RCC 7860 (cell line): ENCODE measurements around the gene EPS8L3.
"Not testable (repeated sequence)": the region's sequence is repeated elsewhere in the genome, so short reads cannot be mapped to it uniquely, and the experiment has no call there.

Source experiments
- DNase-seq: peaks from one replicate; pipeline ENCODE4 v3.0.0-alpha.2; 2015; ENCODE audit warnings: low spot score
- FAIRE-seq: peaks from 2 replicates; lab custom pipeline; 2012; peaks lifted over from hg19 to GRCh38; lab: Jason Lieb, UNC

EPS8L3 gene

GRCh38 chr1:109748311-109748710 is 15.4 kb downstream of the EPS8L3 start:
- FAIRE-seq, DNase-seq: not testable (repeated sequence)

GRCh38 chr1:109740615-109741373 is 22.9 kb downstream of the EPS8L3 start, which contains the start of gene GSTM3:
TSS of gene GSTM3 (minus strand) at chr1:109741038. CDS start at chr1:109740287, 751 bp downstream.
- DNase-seq (no peak), FAIRE-seq (no peak)

- DNase-seq, result peak; percentile 23
Observed at GRCh38 chr1:109739738-109740614, 23.7 kb downstream of the EPS8L3 start.

GRCh38 chr1:109733236-109733870 is 30.4 kb downstream of the EPS8L3 start:
- FAIRE-seq (no peak), DNase-seq (no peak)

More at GRCh38 chr1:109739738-109740614, 23.7 kb downstream of the EPS8L3 start:
- no peak for FAIRE-seq

GRCh38 chr1:109732390-109732881 is 31.3 kb downstream of the EPS8L3 start:
- DNase-seq (no peak), FAIRE-seq (no peak)

- FAIRE-seq (no peak), DNase-seq (no peak)
Observed at GRCh38 chr1:109730666-109731065, 33.1 kb downstream of the EPS8L3 start.

GRCh38 chr1:109728870-109729269 is 34.9 kb downstream of the EPS8L3 start:
- FAIRE-seq, result no peak
- DNase-seq, result no peak

- FAIRE-seq (no peak), DNase-seq (no peak)
Observed at GRCh38 chr1:109726728-109727373, 36.9 kb downstream of the EPS8L3 start.

- no peak for FAIRE-seq
- no peak for DNase-seq
Observed at GRCh38 chr1:109726007-109726406, 37.7 kb downstream of the EPS8L3 start.

- DNase-seq (no peak), FAIRE-seq (no peak)
Observed at GRCh38 chr1:109725510-109725909, 38.2 kb downstream of the EPS8L3 start.

GRCh38 chr1:109724933-109725332 is 38.8 kb downstream of the EPS8L3 start:
- FAIRE-seq (no peak), DNase-seq (no peak)

GRCh38 chr1:109722908-109723691 is 40.6 kb downstream of the EPS8L3 start:
- FAIRE-seq, result no peak
- DNase-seq, result no peak

GRCh38 chr1:109721971-109722370 is 41.8 kb downstream of the EPS8L3 start:
- FAIRE-seq, result no peak

GRCh38 chr1:109721042-109721441 is 42.7 kb downstream of the EPS8L3 start:
- DNase-seq (no peak), FAIRE-seq (no peak)

More at GRCh38 chr1:109721971-109722370, 41.8 kb downstream of the EPS8L3 start:
- DNase-seq, result no peak

GRCh38 chr1:109719337-109719837 is 44.3 kb downstream of the EPS8L3 start:
- no peak for DNase-seq
- FAIRE-seq, result no peak

- DNase-seq (peak; percentile 29), FAIRE-seq (no peak)
Observed at GRCh38 chr1:109718495-109718894, 45.2 kb downstream of the EPS8L3 start.

GRCh38 chr1:109717729-109718128 is 46.0 kb downstream of the EPS8L3 start:
- no peak for FAIRE-seq
- no peak for DNase-seq

- DNase-seq, result no peak
- FAIRE-seq, result no peak
Observed at GRCh38 chr1:109716570-109717090, 47.1 kb downstream of the EPS8L3 start.

GRCh38 chr1:109716121-109716520 is 47.6 kb downstream of the EPS8L3 start:
- FAIRE-seq, result no peak
- no peak for DNase-seq
